Transverse colon (tissue), 4 donors: ENCODE data around the gene MBD3L4. TPM values are rescaled to one million over a fixed set of nuclear protein-coding genes. Genes with fewer than 3 reads are reported as not detected.
A peak's percentile ranks its signal among the peaks of the same experiment; 100 is the strongest.
"Not testable (repeated sequence)": the region's sequence is repeated elsewhere in the genome, so short reads cannot be mapped to it uniquely, and the experiment has no call there.

Experiments
- DNase-seq: peaks from one replicate; pipeline ENCODE4 v3.0.0-alpha.2; 2019
- H3K27ac ChIP-seq, 4 donors: fragments of 200-600 bp; sonication (generic); 2 replicates each; pipeline ENCODE4 v1.5.1; 2016 to 2018; ENCODE audit warnings: inconsistent platforms in 4 of 4
- H3K27me3 ChIP-seq: fragments of 200-600 bp; sonication (generic); 2 replicates; pipeline ENCODE4 v1.5.1; 2017; ENCODE audit warnings: inconsistent platforms
- H3K36me3 ChIP-seq, 4 donors: fragments of 200-600 bp; sonication (generic); 2 replicates each; pipeline ENCODE4 v1.5.1; 2017 to 2019; ENCODE audit warnings: inconsistent platforms in 4 of 4
- H3K4me1 ChIP-seq, 4 donors: fragments of 200-600 bp; sonication (generic); 2 replicates each; pipeline ENCODE4 v1.5.1; 2017 to 2020; ENCODE audit warnings: inconsistent platforms in 4 of 4
- H3K4me3 ChIP-seq, 4 donors: fragments of 200-600 bp; sonication (generic); 1 replicate in 1 of 4; 2 replicates in 3 of 4; pipeline versions ENCODE4 v1.5.1 to v1.6.1; 2017 to 2019; ENCODE audit warnings: inconsistent platforms in 4 of 4
- H3K9me3 ChIP-seq, 2 donors: fragments of 200-600 bp; sonication (generic); 2 replicates each; pipeline ENCODE4 v1.5.1; 2017 to 2019; ENCODE audit warnings: inconsistent platforms in 2 of 2
- EP300 ChIP-seq: sonication (generic); formaldehyde crosslinking; IDR thresholded peaks from one replicate; pipeline ENCODE4 v1.6.1; 2017; ENCODE audit warnings: antibody characterized with exemption, low read depth
- POLR2A ChIP-seq: fragments of 450-650 bp; IDR thresholded peaks from one replicate; pipeline ENCODE4 v1.6.1; 2016; ENCODE audit warnings: antibody characterized with exemption, mild to moderate bottlenecking, moderate library complexity
- POLR2AphosphoS5 ChIP-seq, 3 donors: sonication (generic); formaldehyde crosslinking; IDR thresholded peaks; one replicate each; pipeline ENCODE4 v1.6.1; 2016; ENCODE audit warnings: antibody characterized with exemption in 3 of 3
- WGBS, 2 donors: methylation state at CpG; one replicate each; pipeline ENCODE4 v1.1.5; 2018; ENCODE audit warnings: low coverage in 1 of 2; 5-methylcytosine and 5-hydroxymethylcytosine counted together
- in situ Hi-C, 4 donors: fragments of 200-750 bp; cut with MboI; loops; one replicate each; pipeline versions ENCODE4 v1.15.0 to v1.15.1; 2017; ENCODE audit warnings: low sequenced_read_pairs in 3 of 4, low pct_ligation_motif_present in 1 of 4, low pct_unique_long_range_greater_than_20kb in 1 of 4
- intact Hi-C: fragments of 100-400 bp; cut with DNase I; formaldehyde crosslinking; loops from one replicate; pipeline ENCODE4 v1.15.1; 2023; ENCODE audit warnings: low total_unique reads
- total RNA-seq, 4 donors: library from RNA; depleted of rRNA; stranded (reverse); fragments of >200 nt; gene quantifications; one replicate each; pipeline ENCODE4 v1.1.0, GENCODE V29; 2016
- TF ChIP-seq, protein P1 (sequence below), 5 experiments: fragments of 200-600 bp in 3 of 5; fragments of 450-650 bp in 2 of 5; sonication (generic) in 3 of 5; IDR thresholded peaks; 1 replicate in 2 of 5; 2 replicates in 3 of 5; pipeline ENCODE4 v1.5.1; 2016 to 2017; ENCODE audit warnings: antibody characterized with exemption in 5 of 5, inconsistent platforms in 3 of 5, mild to moderate bottlenecking in 2 of 5, moderate library complexity in 1 of 5

The MBD3L4 gene
- total RNA-seq, 4 donors from 2014 or later: not detected

DNA sequence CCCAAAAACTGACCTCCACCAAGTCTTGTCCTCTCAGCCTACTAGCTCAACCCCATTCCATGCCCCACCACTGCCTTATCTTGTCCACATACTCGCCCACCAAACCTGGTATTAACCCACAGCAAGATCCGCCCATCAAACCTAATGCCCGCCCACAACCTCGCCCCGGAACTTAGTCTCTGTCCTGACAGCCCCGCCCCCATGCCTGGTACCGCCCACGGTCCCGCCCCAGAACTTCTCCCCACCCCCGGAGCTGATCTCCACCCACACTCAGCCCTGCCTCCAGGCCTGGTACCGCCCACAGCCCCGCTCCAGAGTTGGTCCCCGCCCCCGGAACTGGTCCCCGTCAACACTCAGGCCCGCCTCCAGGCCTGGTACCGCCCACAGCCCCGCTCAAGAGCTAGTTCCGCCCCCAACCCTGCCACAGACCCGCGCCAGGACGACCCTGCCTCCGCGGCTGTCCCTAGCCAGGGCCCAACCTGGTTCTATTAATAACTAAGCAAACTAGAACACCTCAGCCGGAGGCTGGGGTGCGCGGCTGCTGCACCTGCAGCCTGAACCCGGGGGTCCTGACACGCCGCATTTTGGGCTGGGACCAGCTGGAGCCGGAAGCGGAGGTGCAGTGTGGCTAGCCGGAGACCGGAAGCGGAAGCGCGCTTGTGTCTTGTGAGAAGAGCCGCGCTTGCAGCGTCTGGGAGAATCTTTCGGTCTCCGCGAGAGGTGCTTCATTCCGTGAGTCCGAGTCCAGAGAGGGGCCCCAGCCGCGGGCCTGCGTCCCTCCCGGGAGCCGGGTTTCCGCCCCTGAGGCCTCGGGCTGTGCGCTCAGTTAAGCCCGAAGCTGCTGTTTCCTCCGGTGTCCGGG is 29.3 kb upstream of the MBD3L4 start, which contains the start of gene ZNF557:
Gene ZNF557, plus strand, starts transcription at position 662 of the 862 bp plus-strand sequence. CDS start 5,372 bp downstream, outside the sequence.
- DNase-seq: peak; percentile 100
- in situ Hi-C loops (no loop called here), intact Hi-C loops (loop anchor here (10.0 kb wide), 1 partner anchor 1586 kb away; no protein-coding TSS in a partner anchor)
- H3K9me3 ChIP-seq: no peaks in the 10 kb centered on the region
- H3K4me3 ChIP-seq: peak within 1 kb of the TSS; percentile 52 to 95 (median 82)
- peak within 1 kb of the TSS; percentile 85 to 88 (median 86) for H3K27ac ChIP-seq
- H3K36me3 ChIP-seq: peaks cover 0 to 31% (median 13%) of the 10 kb centered on the region in 4 donors
- WGBS, 2 donors: 0% methylated on average over 1 to 47 of the region's 56 CpGs
- H3K4me1 ChIP-seq: peaks cover 8 to 10% (median 8%) of the 10 kb centered on the region in 4 donors
- H3K27me3 ChIP-seq: no peaks in the 10 kb centered on the region
- TF ChIP-seq EP300 (no peak), POLR2A (peak; percentile 71), POLR2AphosphoS5 (IDR thresholded peaks at IDR 0.05) (peak; percentile 63 to 81 (median 73))
- TF ChIP-seq, protein P1, sequence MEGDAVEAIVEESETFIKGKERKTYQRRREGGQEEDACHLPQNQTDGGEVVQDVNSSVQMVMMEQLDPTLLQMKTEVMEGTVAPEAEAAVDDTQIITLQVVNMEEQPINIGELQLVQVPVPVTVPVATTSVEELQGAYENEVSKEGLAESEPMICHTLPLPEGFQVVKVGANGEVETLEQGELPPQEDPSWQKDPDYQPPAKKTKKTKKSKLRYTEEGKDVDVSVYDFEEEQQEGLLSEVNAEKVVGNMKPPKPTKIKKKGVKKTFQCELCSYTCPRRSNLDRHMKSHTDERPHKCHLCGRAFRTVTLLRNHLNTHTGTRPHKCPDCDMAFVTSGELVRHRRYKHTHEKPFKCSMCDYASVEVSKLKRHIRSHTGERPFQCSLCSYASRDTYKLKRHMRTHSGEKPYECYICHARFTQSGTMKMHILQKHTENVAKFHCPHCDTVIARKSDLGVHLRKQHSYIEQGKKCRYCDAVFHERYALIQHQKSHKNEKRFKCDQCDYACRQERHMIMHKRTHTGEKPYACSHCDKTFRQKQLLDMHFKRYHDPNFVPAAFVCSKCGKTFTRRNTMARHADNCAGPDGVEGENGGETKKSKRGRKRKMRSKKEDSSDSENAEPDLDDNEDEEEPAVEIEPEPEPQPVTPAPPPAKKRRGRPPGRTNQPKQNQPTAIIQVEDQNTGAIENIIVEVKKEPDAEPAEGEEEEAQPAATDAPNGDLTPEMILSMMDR (IDR thresholded peaks at IDR 0.05): no peak

DNA sequence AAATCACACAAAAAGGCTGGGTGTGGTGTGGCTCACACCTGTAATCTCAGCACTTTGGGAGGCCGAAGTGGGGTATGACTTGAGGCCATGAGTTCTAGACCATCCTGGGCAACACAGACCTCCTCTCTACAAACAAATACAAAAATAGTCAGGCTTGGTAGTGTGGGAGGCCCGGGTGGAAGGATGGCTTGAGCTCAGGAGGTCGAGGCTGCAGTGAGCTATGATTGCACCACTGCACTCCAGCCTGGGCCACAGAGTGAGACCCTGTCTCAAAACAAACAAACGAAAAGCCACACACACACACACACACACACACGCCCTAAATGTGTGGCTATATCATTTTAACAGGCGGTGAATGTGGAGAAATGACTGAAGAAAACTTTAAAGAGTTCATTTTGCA is 28.6 kb upstream of the MBD3L4 start:
- Histone ChIP-seq H3K4me3 (no peak overlapping the region), H3K27me3 (no peaks in the 10 kb centered on the region), H3K36me3 (peaks cover 0 to 24% (median 10%) of the 10 kb centered on the region in 4 donors), H3K4me1 (peaks cover 8 to 10% (median 8%) of the 10 kb centered on the region in 4 donors), H3K27ac (peak overlapping the region in 3 of 4 donors; percentile 9 to 59 (median 43)), H3K9me3 (no peaks in the 10 kb centered on the region)
- no peak for DNase-seq
- WGBS, 2 donors: 62 to 81% methylated on average over 3 to 6 of the region's 6 CpGs
- no peak for TF ChIP-seq EP300
- TF ChIP-seq, protein P1 (IDR thresholded peaks at IDR 0.05): no peak
- no peak for TF ChIP-seq POLR2A
- TF ChIP-seq POLR2AphosphoS5 (IDR thresholded peaks at IDR 0.05): no peak
- intact Hi-C loops (loop anchor here (10.0 kb wide), 1 partner anchor 1586 kb away; no protein-coding TSS in a partner anchor), in situ Hi-C loops (no loop called here)

DNA sequence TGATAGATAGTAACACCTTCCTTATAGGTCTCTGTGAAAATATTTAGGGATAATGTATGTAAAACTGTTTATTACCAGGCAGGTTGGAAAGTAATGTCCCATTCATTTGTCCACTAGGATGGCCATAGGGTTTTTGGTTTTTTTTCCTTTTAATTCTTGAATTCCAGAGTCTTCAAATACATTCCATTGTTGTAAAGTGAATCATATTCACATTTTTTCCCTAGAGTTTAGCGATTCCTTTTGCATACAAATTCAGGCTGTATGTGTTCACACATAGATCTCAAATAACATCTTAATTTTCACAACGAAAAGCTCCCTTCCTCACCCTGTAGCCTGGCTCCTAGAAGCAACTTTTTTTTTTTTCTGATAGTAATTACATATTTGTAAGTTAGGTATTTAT is 27.7 kb upstream of the MBD3L4 start:
- H3K36me3 ChIP-seq: peaks cover 0 to 15% (median 6%) of the 10 kb centered on the region in 4 donors
- no peak overlapping the region for H3K27ac ChIP-seq
- TF ChIP-seq, protein P1 (IDR thresholded peaks at IDR 0.05): no peak
- TF ChIP-seq EP300 (no peak), POLR2A (no peak), POLR2AphosphoS5 (IDR thresholded peaks at IDR 0.05) (no peak)
- H3K4me3 ChIP-seq: no peak overlapping the region
- intact Hi-C loops (loop anchor here (10.0 kb wide), 1 partner anchor 1587 kb away; no protein-coding TSS in a partner anchor), in situ Hi-C loops (no loop called here)
- peaks cover 8 to 10% (median 8%) of the 10 kb centered on the region in 4 donors for H3K4me1 ChIP-seq
- H3K27me3 ChIP-seq: no peaks in the 10 kb centered on the region
- no peak for DNase-seq
- H3K9me3 ChIP-seq: no peaks in the 10 kb centered on the region
- 81 to 85% methylated on average over 2 of the region's 2 CpGs for WGBS, 2 donors

DNA sequence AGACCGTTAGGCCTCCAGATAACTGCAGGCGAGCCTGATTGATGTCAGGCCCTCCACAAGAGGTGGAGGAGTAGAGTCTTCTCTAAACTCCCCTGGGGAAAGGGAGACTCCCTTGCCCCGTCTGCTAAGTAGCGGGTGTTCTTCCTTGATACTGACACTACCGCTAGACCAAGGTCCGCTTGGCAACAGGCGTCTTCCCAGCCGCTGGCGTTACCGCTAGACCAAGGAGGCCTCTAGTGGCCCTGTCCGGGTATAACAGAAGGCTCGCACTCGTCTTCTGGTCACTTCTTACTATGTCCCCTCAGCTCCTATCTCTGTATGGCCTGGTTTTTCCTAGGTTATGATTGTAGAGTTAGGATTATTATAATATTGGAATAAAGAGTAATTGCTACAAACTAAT is 27.1 kb upstream of the MBD3L4 start:
- in situ Hi-C loops, H3K4me3 ChIP-seq, H3K27ac ChIP-seq, H3K36me3 ChIP-seq, H3K27me3 ChIP-seq, H3K9me3 ChIP-seq: not testable (repeated sequence)
- 67 to 80% methylated on average over 2 to 13 of the region's 13 CpGs for WGBS, 2 donors
- DNase-seq: peak; percentile 25
- TF ChIP-seq, protein P1 (IDR thresholded peaks at IDR 0.05): peak in 2 of 5 experiments; percentile 6 to 9
- intact Hi-C loops: loop anchor here (10.0 kb wide), 1 partner anchor 1588 kb away; no protein-coding TSS in a partner anchor
- peaks cover 8 to 10% (median 8%) of the 10 kb centered on the region in 4 donors for H3K4me1 ChIP-seq
